ENCODE data around the gene ADAMTS2.

GRCh38 chr5:179229331-179229831 is 115.9 kb downstream of the ADAMTS2 start:
- TF ChIP-seq EZH2 (IDR thresholded peaks at IDR 0.05; ENCODE audit: insufficient read depth, low read length) (no peak), CTCF (IDR thresholded peaks at IDR 0.05; ENCODE audit: insufficient read depth, low read depth, low read length) (no peak)

All from astrocyte (in vitro differentiated cells and primary cell).